Measurements from ENCODE around the gene POTEJ.
"Not testable (repeated sequence)": the region's sequence is repeated elsewhere in the genome, so short reads cannot be mapped to it uniquely, and the experiment has no call there.

Gene POTEJ

DNA sequence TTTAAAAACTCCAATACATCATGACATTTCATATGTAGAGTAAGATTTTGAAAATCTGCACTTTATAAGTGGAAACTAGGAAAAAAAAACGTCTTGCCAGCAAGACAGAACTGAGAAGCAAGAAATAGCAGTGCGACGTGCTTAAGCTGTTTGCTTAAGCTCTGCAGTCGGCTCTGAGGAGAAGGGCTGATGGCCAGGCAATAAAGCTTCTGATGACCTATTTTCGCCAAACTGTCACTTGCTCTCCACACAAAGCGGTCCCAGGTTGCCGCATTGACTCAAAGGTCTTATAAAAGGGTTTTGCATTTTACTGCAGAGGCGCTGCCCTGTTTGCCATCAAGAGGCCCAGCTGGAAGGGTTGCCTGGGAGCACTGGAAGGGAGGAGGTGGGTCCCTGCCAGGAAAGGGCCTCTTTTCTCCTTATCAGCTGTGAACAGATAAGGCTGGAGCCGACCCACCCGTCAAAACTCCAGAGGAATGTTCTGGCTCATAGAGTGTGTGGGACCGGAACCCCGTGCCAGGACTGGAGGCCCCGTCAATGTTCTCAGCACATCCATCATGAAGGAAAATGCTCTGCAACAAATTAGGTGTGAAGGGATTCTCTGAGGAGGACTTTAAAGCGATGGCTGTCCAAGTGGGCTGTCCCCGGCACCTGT lies 9.5 kb upstream of the POTEJ start:
- DNase-seq (ENCODE audit: low read depth), result not testable (repeated sequence)

GRCh38 chr2:130608276-130609001 lies 2.8 kb upstream of the POTEJ start:
- DNase-seq (ENCODE audit: low read depth), result not testable (repeated sequence)

DNA sequence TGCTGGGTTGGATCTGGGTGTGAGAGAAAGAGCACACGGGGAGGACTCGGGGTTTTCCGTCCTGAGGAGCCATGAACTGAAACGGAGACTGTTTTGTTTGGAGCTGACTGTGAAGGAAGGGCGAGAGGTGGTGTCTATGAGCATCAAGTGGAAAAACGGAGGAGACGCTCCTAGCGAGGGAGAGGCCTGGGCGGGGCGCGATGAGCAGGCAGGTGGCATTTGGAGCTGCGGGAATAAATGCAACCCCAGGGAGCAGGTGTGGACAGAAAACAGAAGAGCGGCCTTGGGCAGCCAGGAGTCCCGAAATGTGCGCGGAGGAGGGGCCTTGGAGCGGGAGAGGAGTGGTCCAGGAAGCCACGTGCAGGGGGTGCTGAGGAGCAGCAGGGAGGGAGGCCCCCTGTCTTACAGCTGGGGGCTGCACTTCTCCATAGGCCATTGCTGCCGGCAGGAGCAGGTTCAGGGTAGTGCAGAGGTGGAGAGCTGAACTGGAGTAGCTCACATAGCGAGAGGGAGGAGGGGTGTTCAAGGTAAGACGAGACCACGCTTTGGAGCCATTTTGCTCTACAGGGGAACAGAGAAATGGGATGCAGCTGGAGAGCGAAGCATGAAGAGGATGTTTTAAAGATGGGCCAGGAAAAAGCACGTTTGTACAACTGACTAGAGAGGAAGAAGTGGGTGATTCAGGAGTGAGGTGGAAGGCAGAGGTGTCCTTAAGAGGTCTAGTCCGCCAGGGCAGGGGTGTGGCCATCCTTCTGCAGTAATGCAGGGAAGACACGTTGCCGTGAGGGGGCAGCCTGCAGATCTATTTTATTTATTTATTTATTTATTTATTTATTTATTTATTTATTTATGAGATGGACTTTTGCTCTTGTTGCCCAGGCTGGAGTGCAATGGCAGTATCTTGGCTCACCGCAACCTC lies 2.0 kb upstream of the POTEJ start:
- DNase-seq (ENCODE audit: low read depth), result not testable (repeated sequence)

DNA sequence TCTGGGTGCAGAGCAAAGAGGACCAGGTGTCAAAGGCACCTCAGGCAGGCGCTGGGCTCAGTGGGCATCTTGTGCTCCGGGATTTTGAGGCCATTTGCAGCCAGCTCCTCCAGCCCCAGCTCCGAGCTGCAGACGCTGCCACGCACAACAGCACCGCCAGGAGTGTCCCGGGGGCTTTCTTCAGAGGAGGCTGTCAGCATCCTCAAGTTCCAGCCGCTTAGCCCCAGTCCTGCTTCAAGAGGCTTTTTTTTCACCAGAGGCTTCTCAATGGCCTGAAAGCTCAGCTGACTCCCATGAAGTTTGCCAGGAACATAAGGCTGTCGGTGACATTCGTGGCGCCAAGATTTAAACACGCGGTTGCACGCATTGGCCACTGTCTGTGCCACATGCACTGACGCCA lies 754 bp upstream of the POTEJ start:
- not testable (repeated sequence) for DNase-seq (ENCODE audit: low read depth)

DNA sequence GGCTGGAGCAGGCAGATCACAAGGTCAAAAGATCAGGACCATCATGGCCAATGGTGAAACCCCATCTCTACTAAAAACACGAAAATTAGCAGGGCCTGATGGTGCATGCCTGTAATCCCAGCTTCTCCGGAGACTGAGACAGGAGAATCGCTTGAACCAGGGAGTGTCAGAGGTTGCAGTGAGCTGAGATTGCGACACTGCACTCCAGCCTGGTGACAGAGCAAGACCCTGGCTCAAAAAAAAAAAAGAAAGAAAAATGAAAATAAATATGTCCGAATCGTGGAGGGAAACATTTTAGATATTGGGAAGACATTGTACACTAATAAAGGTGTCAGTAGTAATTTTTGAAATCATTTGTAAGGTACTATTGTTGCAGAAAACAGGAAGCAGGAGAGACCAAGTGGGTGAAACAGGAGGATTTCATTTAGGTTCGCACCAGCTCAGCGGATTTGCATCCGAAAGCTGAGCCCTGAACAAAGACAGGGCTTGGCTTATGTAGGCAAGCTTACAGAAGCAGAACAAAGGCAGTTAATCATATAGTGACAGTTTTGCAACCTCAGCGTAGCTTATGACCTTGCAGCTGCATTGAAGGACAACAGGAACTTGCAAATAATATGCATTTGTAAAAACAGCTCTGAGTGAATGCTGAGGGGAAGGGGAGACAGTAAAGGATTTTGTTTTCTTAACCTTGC lies 17.7 kb downstream of the POTEJ start:
- not testable (repeated sequence) for DNase-seq (ENCODE audit: low read depth)

- not testable (repeated sequence) for DNase-seq (ENCODE audit: low read depth)
These were observed 27.7 kb downstream of the POTEJ start for GRCh38 chr2:130638973-130639372.

DNA sequence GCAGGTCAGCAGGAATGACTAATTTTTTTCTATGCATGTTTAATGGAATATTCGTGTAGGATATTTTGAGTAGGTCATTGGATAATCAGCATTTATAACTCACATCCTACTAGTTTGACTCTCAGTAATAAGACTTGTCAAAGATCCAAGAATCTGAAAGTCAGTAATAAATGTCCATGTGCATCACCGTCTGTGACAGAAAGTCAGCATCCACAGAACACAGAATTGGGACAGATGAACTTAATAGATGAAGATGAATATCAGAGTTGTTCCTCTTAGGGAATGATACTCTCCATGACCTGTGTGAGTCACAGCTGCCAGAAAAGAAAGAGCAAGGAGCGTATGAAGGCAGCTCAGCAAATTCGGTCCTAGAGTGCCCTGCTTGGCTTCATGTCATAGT lies 30.4 kb downstream of the POTEJ start:
- not testable (repeated sequence) for DNase-seq (ENCODE audit: low read depth)

GRCh38 chr2:130649285-130649684 lies 38.0 kb downstream of the POTEJ start:
- not testable (repeated sequence) for DNase-seq (ENCODE audit: low read depth)

DNA sequence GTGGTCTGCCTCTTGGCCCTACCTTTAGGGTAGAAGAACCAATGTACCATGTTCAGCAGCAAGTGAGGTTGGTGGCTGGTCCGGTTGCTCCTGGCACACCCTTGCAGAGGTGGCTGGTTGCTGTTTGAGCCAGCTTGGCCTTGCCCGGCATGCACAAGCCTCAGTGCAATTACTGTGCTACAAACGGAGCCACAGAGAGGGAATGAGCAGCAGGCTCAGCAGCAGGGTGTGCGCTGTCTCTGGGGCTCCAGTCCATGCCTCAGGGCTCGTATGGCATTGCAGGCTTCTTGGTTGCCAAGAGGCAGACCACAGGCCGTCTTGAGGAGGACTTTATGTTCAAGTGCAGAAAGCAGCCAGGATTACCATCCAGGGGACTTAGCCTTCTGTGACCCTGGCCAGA lies 53.3 kb downstream of the POTEJ start:
- not testable (repeated sequence) for DNase-seq (ENCODE audit: low read depth)

DNA sequence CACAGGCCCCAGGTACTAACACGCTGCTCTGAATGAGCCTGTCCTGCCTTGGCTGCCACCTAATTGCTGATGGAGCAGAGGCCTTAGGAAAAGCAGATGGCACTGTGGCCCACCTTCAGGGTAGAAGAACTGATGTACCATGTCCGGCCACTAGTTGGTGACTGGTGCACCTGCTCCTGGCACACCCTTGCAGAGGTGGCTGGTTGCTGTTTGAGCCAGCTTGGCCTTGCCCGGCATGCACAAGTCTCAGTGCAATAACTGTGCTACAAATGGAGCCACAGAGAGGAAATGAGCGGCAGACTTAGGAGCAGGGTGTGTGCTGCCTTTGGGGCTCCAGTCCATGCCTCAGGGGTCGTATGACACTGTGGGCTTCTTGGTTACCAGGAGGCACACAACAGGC lies 54.4 kb downstream of the POTEJ start:
- not testable (repeated sequence) for DNase-seq (ENCODE audit: low read depth)

GRCh38 chr2:130667516-130667915 lies 56.3 kb downstream of the POTEJ start:
- DNase-seq (ENCODE audit: low read depth), result not testable (repeated sequence)

DNA sequence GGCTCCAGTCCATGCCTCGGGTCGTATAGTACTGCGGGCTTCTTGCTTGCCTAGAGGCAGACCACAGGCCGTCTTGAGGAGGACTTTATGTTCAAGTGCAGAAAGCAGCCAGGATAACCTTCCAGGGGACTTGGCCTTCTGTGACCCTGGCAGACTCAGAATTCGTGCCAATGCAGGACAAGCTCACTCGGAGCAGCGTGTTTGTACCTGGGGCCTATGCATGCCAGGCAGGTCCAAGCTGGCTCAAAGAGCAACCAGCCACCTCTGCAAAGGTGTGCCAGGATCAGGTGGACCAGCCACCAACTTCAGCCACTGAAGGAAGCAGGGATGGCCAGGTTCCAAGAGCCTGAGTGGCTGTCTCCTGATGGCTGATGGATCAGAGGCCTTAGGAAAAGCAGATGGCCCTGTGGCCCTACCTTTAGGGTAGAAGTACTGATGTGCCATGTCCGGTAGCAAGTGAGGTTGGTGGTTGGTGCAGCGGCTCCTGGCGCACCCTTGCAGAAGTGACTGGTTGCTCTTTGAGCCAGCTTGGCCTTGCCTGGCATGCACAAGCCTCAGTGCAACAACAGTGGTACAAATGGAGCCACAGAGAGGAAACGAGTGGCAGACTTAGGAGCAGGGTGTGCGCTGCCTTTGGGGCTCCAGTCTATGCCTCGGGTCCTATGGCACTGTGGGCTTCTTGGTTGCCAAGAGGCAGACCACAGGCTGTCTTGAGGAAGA lies 58.9 kb downstream of the POTEJ start:
- DNase-seq (ENCODE audit: low read depth), result not testable (repeated sequence)

DNA sequence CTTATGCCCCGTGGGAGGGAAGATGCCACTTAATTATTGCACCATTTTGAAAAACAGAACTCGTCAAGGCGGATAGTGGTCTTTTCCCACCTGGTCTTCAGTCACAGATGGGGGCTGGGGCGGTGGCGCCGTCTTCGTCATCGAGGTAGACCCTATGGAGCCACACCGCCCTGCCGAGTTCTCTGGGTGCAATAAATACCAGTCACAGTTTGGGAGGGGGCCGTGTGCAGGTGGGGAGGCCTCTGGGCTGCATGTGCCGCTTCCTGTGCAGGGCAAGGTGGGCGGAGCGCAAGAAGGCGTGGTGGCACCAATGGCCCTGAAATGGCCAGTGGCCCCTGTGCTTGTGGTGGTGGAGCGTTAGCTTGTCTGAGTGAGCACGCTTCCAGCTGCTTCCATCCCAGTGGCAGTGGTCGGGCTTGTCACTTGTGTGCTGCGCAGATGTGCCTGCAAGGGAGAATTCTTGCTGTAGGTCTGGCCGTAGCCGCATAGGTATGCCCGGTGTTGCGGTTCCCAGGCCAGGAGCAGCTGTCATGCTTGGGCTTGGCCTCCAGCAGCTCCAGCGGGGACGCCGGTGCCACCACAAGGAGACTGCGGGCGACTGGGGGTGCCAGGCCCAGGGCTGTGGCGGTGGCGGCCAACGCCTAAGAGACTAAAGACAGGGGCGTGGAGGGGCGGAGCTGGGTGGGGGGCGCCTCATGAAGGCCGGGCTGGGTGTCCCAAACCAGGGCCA lies 81.0 kb downstream of the POTEJ start:
- DNase-seq (ENCODE audit: low read depth), result not testable (repeated sequence)

- not testable (repeated sequence) for DNase-seq (ENCODE audit: low read depth)
These were observed 82.2 kb downstream of the POTEJ start for GRCh38 chr2:130693474-130693873.

DNA sequence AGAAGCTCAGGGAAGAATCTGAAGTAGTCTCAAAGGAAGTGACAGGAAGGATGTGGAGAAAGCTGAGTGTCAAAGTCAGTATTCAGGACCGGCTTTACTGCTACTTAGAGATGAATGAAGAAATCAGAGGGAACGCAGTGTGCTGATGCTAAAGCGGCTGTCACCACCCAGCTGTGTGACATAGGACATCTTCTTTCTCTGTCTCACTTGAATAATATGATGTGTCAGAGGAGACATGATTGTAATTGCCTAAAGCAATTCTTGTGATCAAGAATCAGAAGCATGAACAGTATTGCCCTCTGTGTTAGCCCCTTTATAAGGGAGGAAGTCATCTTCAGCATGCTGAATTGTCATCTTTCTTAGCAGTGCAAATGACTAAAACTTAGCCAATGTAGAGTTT lies 92.0 kb downstream of the POTEJ start:
- DNase-seq (ENCODE audit: low read depth), result not testable (repeated sequence)

All from stimulated activated CD8-positive, alpha-beta memory T cell treated with anti-CD3 and anti-CD28 coated beads, Interleukin-15, amount 100 ng/mL, for 24 hours (primary cell).